Stimulated activated CD4-positive, alpha-beta T cell treated with anti-CD3 and anti-CD28 coated beads, Interleukin-12 subunit alpha, Interleukin-12 subunit beta, amount 100 ng/mL, for 24 hours (primary cell): ENCODE measurements around the gene HCN2.

Experiments used
- DNase-seq, 2 experiments: peaks; one replicate each; pipeline ENCODE4 v3.0.0-alpha.2; 2020; ENCODE audit warnings: low read depth in 2 of 2

Gene HCN2

GRCh38 chr19:656751-657559 lies 67.3 kb downstream of the HCN2 start:
- DNase-seq: no peak

- DNase-seq: no peak
Observed at GRCh38 chr19:657611-658010, 67.9 kb downstream of the HCN2 start.

GRCh38 chr19:658059-658839 lies 68.6 kb downstream of the HCN2 start:
- DNase-seq: no peak

DNA sequence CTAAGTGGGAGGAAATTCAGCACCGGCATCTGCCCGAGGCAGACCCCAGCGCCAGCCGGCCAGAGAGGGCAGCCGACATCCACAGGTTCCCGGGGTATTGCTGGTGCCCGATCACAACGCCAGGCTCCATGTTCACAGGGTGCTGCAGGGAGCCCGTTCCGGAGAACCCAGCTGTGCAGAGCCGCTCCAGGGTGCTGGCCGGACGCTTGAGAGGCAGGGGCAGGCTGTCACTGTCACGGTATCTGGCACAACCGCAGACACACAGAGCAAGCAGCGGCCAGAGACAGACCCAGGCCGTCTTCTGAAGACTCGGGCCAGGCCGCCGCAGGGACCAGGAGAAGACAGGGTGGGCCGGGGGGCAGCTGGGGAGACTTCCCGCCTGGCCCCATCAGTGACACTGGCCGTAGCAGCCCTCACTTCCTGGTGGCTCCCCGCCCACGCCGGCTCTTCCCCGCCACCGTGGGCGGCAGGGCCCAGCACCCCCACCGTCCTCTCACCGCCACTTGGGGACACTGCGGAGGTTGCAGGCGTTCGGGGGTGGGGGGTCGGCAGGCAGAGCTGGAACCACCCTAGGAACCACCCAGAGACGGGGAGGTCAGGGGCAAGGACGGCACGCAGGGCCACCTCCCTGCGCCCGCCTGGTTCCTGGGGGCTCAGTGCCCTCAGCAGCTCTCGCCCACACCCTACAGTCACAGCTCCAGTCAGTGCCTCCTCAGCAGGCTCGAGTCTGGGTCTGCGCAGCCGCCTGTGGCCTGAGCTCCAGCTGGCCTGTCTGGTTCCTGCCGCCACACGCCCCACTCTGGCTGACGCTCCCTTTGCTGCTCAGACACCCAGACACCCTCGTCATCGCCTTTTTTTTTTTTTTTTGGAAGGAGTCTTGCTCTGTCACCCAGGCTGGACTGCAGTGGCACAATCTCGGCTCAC lies 69.5 kb downstream of the HCN2 start:
- no peak for DNase-seq

- no peak for DNase-seq
Observed at GRCh38 chr19:660793-661426, 71.2 kb downstream of the HCN2 start.

DNA sequence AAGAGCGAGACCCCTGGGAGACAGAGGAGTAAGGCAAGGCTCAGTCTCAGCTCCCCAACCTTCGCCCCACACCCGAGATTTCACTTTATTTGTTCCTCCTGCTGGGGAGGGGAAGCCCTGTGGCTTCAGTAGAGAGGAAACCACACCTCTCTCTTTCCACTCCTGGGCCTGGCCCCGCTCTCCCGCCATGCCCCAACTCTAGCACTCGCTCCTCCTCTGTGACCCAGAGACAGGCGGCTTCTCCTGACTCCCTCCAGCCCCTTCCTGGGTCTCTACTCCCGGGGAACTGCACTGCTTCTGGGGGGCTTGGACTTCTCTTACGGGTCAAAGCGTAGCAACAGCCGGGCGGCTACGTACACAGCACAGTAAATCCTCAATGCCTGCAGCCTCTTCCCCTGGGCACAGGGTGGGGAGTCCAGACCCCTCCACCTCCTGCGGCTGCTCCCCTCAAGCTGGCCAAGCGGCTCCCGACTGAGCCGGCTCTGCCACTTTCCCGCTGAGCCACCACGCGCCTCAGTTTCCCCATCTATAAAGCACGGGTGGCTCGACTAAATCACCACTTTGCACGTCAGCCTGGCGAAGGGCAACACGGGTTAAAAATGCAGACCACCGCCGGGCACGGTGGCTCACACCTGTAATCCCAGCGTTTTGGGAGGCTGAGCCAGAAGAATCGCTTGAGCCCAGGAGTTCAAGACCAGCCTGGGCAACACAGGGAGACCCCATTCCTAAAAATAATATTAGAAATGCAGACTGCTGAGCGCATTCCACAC lies 71.9 kb downstream of the HCN2 start:
- peak in 1 of 2 experiments; percentile 65 for DNase-seq

DNA sequence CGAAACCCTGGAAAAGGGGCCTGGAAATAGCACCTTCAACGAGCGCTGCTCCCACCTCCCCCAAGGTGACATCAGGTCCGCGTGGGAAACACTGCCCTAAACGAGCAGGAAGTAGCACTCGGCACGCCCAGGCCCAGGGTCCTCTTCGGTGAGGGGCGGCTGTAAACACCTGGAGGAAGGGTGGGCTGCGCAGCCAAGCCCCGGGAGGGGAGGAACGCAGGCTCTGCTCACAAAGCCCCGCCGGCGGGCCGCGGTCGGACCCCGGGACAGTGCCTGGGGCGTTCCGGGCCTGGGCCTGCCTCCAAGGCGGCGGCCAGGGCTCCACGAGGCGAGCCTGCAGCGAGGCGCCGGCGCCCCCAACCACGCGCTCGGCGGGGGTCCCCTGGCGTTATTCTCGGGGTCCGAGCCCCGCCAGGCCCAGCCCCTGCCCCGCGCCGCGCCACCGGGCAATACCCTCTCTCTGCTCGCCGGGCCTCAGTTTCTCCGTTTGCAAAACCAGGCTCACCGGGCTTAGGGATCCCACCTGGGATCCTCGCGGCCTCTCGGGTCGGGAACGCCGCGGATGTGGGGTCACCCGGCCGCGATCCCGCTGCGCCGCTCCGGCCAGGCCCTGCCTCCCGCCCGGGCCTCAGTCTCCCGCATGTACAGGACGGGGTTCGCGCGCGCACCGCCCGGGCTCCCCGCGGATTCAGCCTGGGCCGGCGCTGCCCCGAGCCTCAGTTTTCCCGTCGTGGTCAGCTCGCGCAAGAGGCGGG lies 72.7 kb downstream of the HCN2 start:
- peak; percentile 63 to 64 for DNase-seq

- peak; percentile 95 to 96 for DNase-seq
Observed at GRCh38 chr19:662962-663681, 73.4 kb downstream of the HCN2 start, which contains the start of gene RNF126. TSS of gene RNF126 (minus strand) at chr19:663214. CDS start at chr19:663121, 93 bp downstream.

DNA sequence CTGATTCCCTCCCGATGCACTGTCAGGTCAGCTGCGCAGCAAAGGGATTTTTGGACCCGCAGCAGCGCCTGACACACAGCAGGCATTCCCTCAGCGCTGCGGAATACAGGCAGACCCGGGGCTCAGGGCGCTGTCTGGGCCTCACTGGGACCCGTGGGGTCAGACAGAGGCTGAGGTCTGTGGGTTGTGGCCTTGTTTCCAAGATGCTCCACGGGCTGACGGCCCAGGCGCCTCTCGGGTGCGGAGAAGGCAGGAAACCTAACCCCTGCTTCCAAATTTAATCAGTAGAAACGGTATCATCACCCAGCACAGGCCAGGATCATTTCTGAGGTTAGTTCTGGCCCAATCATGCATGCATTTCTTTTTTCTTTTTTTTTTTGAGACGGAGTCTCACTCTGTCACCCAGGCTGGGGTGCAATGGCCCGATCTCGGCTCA lies 74.0 kb downstream of the HCN2 start:
- no peak for DNase-seq

DNA sequence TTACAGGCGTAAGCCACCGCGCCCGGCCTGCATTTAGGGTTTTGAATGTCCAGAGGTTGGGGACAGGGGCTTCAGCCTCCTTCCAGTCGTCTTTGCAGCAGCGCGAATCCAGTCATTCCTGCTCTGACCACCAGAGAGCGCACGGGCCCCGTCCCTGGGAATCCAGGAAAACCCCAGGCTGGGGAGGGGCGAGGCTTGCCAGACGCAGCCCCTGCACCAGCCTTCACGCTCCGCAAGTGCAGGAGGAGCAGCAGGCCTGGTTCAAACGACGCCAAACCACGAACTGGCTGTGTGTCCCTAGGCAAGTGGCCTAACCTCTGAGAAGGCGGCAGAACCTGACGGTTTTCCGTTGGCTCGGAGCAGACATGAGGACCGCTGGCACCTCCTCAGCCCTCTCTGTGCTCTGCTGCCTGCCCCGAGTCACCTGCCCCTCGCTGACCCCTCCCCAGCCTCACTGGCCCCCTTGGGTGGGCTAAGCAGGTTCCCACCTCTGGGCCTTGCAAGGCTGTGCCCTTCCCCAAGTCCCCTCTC lies 75.3 kb downstream of the HCN2 start:
- DNase-seq: peak; percentile 69 to 87
